Hepatocyte (in vitro differentiated cells): ENCODE measurements around the gene FLII. TPM values are rescaled to one million over a fixed set of nuclear protein-coding genes. Genes with fewer than 3 reads are reported as not detected.
A peak's percentile ranks its signal among the peaks of the same experiment; 100 is the strongest.

Experiments used
- DNase-seq: peaks from one replicate; pipeline ENCODE4 v3.0.0-alpha.2; 2016; ENCODE audit warnings: low spot score
- H2AFZ ChIP-seq: fragments of 200-600 bp; sonication (generic); 2 replicates; pipeline ENCODE4 v1.6.0; 2016; ENCODE audit warnings: antibody characterized with exemption, mild to moderate bottlenecking
- H3K27ac ChIP-seq: fragments of 200-600 bp; sonication (generic); 2 replicates; pipeline ENCODE4 v1.5.1; 2016; ENCODE audit warnings: mild to moderate bottlenecking
- H3K27me3 ChIP-seq: fragments of 200-600 bp; sonication (generic); 2 replicates; pipeline ENCODE4 v1.6.1; 2016
- H3K36me3 ChIP-seq: fragments of 200-600 bp; sonication (generic); replicated peaks from 2 replicates; pipeline ENCODE4 v1.5.1; 2016; ENCODE audit warnings: low read depth; ENCODE audit not compliant: insufficient read depth
- H3K4me1 ChIP-seq: fragments of 200-600 bp; sonication (generic); 2 replicates; pipeline ENCODE4 v1.5.1; 2016; ENCODE audit warnings: mild to moderate bottlenecking, moderate library complexity; ENCODE audit not compliant: insufficient read depth
- H3K4me2 ChIP-seq: fragments of 200-600 bp; sonication (generic); 2 replicates; pipeline ENCODE4 v1.6.0; 2016
- H3K4me3 ChIP-seq: fragments of 200-600 bp; sonication (generic); 2 replicates; pipeline ENCODE4 v1.5.1; 2016; ENCODE audit warnings: mild to moderate bottlenecking
- H3K79me2 ChIP-seq: fragments of 200-600 bp; sonication (generic); 2 replicates; pipeline ENCODE4 v1.6.0; 2017; ENCODE audit warnings: mild to moderate bottlenecking
- H3K9me2 ChIP-seq: fragments of 200-600 bp; sonication (generic); replicated peaks from 2 replicates; pipeline ENCODE4 v1.6.0; 2017; ENCODE audit warnings: mild to moderate bottlenecking; ENCODE audit not compliant: insufficient read depth
- H3K9me3 ChIP-seq: fragments of 200-600 bp; sonication (generic); 2 replicates; pipeline ENCODE4 v1.5.1; 2016; ENCODE audit warnings: low read depth, mild to moderate bottlenecking
- H4K20me1 ChIP-seq: fragments of 200-600 bp; sonication (generic); 2 replicates; pipeline ENCODE4 v1.6.0; 2016; ENCODE audit warnings: mild to moderate bottlenecking; ENCODE audit not compliant: insufficient read depth, poor library complexity, severe bottlenecking
- EZH2 ChIP-seq: fragments of 200-600 bp; sonication (generic); IDR thresholded peaks from 2 replicates; pipeline ENCODE4 v1.6.1; 2016; ENCODE audit warnings: antibody characterized with exemption, mild to moderate bottlenecking, borderline replicate concordance
- EZH2phosphoT487 ChIP-seq: fragments of 200-600 bp; sonication (generic); IDR thresholded peaks from one replicate; pipeline ENCODE4 v1.6.1; 2018; ENCODE audit warnings: antibody characterized with exemption, mild to moderate bottlenecking, low read depth, moderate library complexity; ENCODE audit not compliant: unreplicated experiment, severe bottlenecking
- WGBS: methylation state at CpG from one replicate; pipeline ENCODE4 v1.1.6; 2016; ENCODE audit warnings: low lambda C conversion rate; ENCODE audit errors: missing lambda C conversion rate; 5-methylcytosine and 5-hydroxymethylcytosine counted together
- polyA plus RNA-seq: library from polyadenylated mRNA; unstranded; fragments of >200 nt; fragmentation: Nextera tagmentation; extraction: Ambion mirVana; gene quantifications from 2 replicates; pipeline ENCODE4 v1.2.1, GENCODE V29; 2016
- total RNA-seq: library from RNA; depleted of rRNA; stranded (reverse); fragments of >200 nt; gene quantifications from 2 replicates; pipeline ENCODE4 v1.2.3, GENCODE V29; 2014
- TF ChIP-seq, protein P1 (sequence below): fragments of 200-600 bp; sonication (generic); IDR thresholded peaks from 2 replicates; pipeline ENCODE4 v1.5.1; 2016; ENCODE audit warnings: antibody characterized with exemption, mild to moderate bottlenecking; ENCODE audit not compliant: poor library complexity

Gene FLII
- total and polyA plus RNA-seq, 2 experiments from 2014 or later, result 142 to 188 TPM

DNA sequence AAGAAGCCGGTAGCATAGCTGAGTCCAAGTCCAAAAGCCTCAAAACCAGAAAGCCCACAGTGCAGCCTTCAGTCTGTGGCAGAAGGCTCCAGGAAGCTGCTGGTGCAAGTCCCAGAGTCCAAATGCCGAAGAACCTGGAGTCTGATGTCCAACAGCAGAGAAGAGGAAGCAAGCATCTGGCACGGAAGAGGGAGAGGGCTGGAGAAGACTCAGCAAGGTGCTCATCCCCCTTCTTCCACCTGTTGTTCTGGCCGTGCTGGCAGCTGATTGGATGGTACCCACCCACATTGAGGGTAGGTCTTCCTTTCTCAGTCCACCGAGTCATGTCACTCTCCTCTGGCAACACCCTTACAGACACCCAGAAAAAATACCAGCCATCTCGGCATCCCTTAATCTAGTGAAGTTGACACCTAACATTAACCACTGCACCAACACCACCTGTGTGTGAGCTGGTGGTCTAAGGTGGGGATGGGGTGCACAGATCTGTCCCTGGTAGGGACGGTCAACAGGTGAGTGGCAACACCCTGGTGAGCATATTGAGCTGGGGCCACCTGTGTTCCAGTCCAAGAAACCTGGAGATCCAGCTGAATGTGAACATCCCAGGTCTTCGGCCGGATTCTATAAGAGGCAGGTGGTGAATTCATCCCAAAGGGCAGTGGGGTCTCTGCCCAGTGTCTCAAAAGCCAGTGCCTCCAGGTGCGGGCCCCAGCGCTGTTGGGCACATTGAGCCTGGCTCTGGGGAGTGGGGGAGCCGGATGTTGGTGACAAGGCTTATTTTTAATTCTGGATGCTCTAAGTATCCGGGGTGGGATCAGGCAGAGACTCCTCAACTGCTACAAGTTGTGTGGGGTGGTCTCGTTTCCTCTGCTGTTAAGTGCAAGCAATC, 11.8 kb upstream of the FLII start:
- WGBS, result 95% methylated on average over 14 of the region's 14 CpGs
- Histone ChIP-seq H3K4me1 (no peaks in the 10 kb centered on the region), H2AFZ (no peak overlapping the region), H3K79me2 (no peaks in the 10 kb centered on the region), H3K4me2 (no peak overlapping the region), H3K4me3 (no peak overlapping the region), H3K27ac (no peak overlapping the region), H3K27me3 (no peaks in the 10 kb centered on the region), H3K9me3 (no peaks in the 10 kb centered on the region), H4K20me1 (no peaks in the 10 kb centered on the region), H3K9me2 (no peaks in the 10 kb centered on the region), H3K36me3 (no peaks in the 10 kb centered on the region)
- DNase-seq, result no peak
- no peak for TF ChIP-seq EZH2phosphoT487

DNA sequence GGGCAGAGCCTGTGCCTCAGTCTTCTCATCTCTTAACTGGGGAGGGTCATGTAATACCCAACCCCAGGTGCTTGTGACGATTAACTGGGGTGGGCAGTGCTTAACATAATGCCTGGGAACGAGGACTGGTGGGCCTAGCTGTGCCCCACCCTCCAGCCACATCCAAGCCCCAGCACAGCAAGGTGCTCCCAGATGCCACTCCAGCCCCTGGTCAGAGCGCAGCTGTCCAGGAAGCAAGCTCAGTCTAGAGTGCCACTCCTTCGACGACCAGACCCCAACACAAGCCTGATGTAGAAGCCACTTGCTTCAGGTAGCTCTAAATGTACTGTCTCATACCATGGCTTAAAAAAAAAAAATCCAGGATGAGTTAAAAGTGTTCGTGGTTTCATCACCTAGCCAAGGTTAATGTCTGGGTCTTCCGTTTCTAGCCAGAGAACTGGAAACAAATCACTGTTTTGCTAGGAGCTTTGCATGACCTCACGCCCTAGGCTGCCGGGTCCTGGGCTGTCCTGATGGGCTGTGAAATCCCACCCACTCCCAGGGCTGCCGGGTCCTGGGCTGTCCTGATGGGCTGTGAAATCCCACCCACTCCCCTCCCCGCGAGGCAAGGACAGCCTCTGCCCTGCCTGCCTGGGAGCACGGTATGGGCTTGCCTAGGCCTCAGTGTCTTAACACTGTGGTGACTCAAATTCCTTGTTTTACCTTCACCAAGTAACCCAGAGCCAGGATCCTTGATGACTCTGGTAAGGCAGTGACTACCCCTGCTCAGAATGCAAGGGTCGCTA, 9.6 kb upstream of the FLII start:
- Histone ChIP-seq H3K36me3 (no peaks in the 10 kb centered on the region), H2AFZ (no peak overlapping the region)

DNA sequence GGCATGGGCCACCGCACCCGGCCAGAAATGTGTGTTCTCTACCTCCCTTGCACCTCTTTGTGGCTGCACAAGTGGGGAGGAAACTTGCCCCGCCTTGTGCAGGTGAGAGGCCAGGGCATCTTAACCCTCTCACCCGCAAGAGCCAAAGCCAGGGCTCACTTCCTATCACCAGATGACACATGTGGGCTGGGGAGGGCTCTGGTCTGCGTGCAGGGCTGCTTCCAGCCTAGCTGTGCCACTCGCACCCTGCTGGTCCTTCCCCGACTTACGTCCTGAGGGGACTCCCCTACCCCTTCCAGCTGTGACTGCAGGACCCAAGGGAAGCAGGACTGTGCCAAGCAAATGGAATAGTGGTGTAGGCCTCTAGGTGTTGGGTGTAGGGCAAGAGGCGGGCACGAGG, 8.8 kb upstream of the FLII start:
- TF ChIP-seq, protein P1, sequence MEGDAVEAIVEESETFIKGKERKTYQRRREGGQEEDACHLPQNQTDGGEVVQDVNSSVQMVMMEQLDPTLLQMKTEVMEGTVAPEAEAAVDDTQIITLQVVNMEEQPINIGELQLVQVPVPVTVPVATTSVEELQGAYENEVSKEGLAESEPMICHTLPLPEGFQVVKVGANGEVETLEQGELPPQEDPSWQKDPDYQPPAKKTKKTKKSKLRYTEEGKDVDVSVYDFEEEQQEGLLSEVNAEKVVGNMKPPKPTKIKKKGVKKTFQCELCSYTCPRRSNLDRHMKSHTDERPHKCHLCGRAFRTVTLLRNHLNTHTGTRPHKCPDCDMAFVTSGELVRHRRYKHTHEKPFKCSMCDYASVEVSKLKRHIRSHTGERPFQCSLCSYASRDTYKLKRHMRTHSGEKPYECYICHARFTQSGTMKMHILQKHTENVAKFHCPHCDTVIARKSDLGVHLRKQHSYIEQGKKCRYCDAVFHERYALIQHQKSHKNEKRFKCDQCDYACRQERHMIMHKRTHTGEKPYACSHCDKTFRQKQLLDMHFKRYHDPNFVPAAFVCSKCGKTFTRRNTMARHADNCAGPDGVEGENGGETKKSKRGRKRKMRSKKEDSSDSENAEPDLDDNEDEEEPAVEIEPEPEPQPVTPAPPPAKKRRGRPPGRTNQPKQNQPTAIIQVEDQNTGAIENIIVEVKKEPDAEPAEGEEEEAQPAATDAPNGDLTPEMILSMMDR, result no peak
- TF ChIP-seq EZH2phosphoT487, result no peak
- TF ChIP-seq EZH2, result no peak
- Histone ChIP-seq H3K4me2 (no peak overlapping the region), H3K9me3 (no peaks in the 10 kb centered on the region), H3K36me3 (no peaks in the 10 kb centered on the region), H3K9me2 (no peaks in the 10 kb centered on the region), H3K79me2 (peaks cover 10% of the 10 kb centered on the region), H3K27ac (no peak overlapping the region), H2AFZ (no peak overlapping the region), H4K20me1 (no peaks in the 10 kb centered on the region), H3K4me3 (no peak overlapping the region), H3K27me3 (no peaks in the 10 kb centered on the region), H3K4me1 (peaks cover 3% of the 10 kb centered on the region)
- WGBS, result 92% methylated on average over 10 of the region's 10 CpGs
- no peak for DNase-seq

More for the DNA sequence above, 9.6 kb upstream of the FLII start:
- TF ChIP-seq EZH2phosphoT487 (no peak), EZH2 (no peak)
- TF ChIP-seq, protein P1, result no peak
- Histone ChIP-seq H3K4me2 (no peak overlapping the region), H3K4me1 (no peaks in the 10 kb centered on the region), H3K4me3 (no peak overlapping the region), H3K27me3 (no peaks in the 10 kb centered on the region), H3K79me2 (peaks cover 2% of the 10 kb centered on the region), H4K20me1 (no peaks in the 10 kb centered on the region), H3K27ac (peak overlapping the region; percentile 41), H3K9me2 (no peaks in the 10 kb centered on the region), H3K9me3 (no peaks in the 10 kb centered on the region)
- 44% methylated on average over 14 of the region's 14 CpGs for WGBS
- peak; percentile 37 for DNase-seq
